Common myeloid progenitor, CD34-positive (primary cell): ENCODE results near the gene KRTAP10-2.

ENCODE experiments used
- CTCF ChIA-PET: fragments of 350-600 bp; sonication (Branson Sonifier 250); formaldehyde crosslinking; loops from one replicate; lab custom pipeline; 2021; ENCODE audit warnings: antibody characterized with exemption; lab: Charles Lee
- POLR2A ChIA-PET: fragments of 350-600 bp; sonication (Branson Sonifier 250); formaldehyde crosslinking; loops from one replicate; lab custom pipeline; 2021; ENCODE audit warnings: antibody characterized with exemption; lab: Charles Lee
- DNase-seq, 3 donors: peaks; one replicate each; pipeline versions ENCODE4 v3.0.0 to v3.0.0-alpha.2; 2013
- H3K27ac ChIP-seq, 2 experiments: 1 replicate in 1 of 2; 2 replicates in 1 of 2; pipeline ENCODE4 v1.7.0; 2013; ENCODE audit warnings: inconsistent platforms in 2 of 2, low read length in 2 of 2, mild to moderate bottlenecking in 2 of 2, low read depth in 1 of 2, moderate library complexity in 1 of 2; ENCODE audit not compliant: severe bottlenecking in 2 of 2, insufficient read depth in 1 of 2, poor library complexity in 1 of 2
- H3K27me3 ChIP-seq, 5 experiments: replicated peaks in 2 of 5; 1 replicate in 3 of 5; 2 replicates in 2 of 5; pipeline versions ENCODE4 v1.6.1 to v1.7.0; 2013; ENCODE audit warnings: low read length in 4 of 5, mild to moderate bottlenecking in 2 of 5, moderate library complexity in 2 of 5, inconsistent platforms in 1 of 5; ENCODE audit not compliant: insufficient read depth in 5 of 5, control insufficient read depth in 4 of 5
- H3K36me3 ChIP-seq, 4 experiments: 1 replicate in 2 of 4; 2 replicates in 2 of 4; pipeline versions ENCODE4 v1.6.1 to v1.7.0; 2013; ENCODE audit warnings: low read length in 3 of 4, control low read depth in 1 of 4, mild to moderate bottlenecking in 1 of 4; ENCODE audit not compliant: control insufficient read depth in 4 of 4, insufficient read depth in 4 of 4
- H3K4me1 ChIP-seq, 4 experiments: 1 replicate in 3 of 4; 2 replicates in 1 of 4; pipeline versions ENCODE4 v1.6.1 to v1.7.1; 2013; ENCODE audit warnings: low read length in 3 of 4, mild to moderate bottlenecking in 3 of 4, control low read depth in 1 of 4, inconsistent platforms in 1 of 4, moderate library complexity in 1 of 4; ENCODE audit not compliant: control insufficient read depth in 4 of 4, insufficient read depth in 4 of 4; ENCODE audit errors: control extremely low read depth in 1 of 4
- H3K4me3 ChIP-seq, 7 experiments: 1 replicate in 4 of 7; 2 replicates in 3 of 7; pipeline versions ENCODE4 v1.5.1 to v1.7.0; 2013; ENCODE audit warnings: mild to moderate bottlenecking in 7 of 7, low read length in 6 of 7, moderate library complexity in 6 of 7, inconsistent platforms in 2 of 7, low read depth in 2 of 7, control low read depth in 1 of 7; ENCODE audit not compliant: insufficient read depth in 4 of 7, control insufficient read depth in 1 of 7; ENCODE audit errors: extremely low read depth in 1 of 7
- H3K9me3 ChIP-seq, 5 experiments: 1 replicate in 4 of 5; 2 replicates in 1 of 5; pipeline versions ENCODE4 v1.6.1 to v1.7.1; 2013; ENCODE audit warnings: low read length in 4 of 5, mild to moderate bottlenecking in 2 of 5, inconsistent platforms in 1 of 5, low read depth in 1 of 5, moderate library complexity in 1 of 5; ENCODE audit not compliant: control insufficient read depth in 4 of 5, insufficient read depth in 2 of 5; ENCODE audit errors: control extremely low read depth in 1 of 5
- whole genome bisulfite sequencing: methylation state at CpG from one replicate; pipeline ENCODE4 v1.1.5; 2013; ENCODE audit not compliant: insufficient coverage; 5-methylcytosine and 5-hydroxymethylcytosine counted together

Gene KRTAP10-2

DNA sequence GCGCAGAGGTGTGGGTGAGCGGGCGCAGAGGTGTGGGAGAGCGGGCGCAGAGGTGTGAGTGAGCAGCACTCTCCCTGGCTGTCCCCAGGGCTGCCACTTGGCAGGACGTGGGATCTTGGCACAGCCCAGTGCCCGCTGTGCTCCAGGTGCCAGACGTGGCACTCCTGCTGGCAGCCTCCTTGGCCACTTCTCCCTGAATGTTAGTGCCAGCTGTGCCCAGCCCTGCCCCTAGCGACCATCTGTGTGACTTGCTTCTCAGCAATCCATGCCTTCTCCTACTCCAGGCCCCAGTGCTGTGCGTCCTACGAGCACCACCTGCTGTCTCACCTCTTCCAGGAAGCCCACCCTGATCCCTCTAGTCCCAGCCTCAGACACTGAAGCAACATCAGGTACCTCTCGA is 41.8 kb downstream of the KRTAP10-2 start:
- Histone ChIP-seq H3K27ac (no peak overlapping the region), H3K9me3 (no peaks in the 10 kb centered on the region), H3K27me3 (no peaks in the 10 kb centered on the region), H3K4me1 (peaks cover 0 to 15% (median 8%) of the 10 kb centered on the region in 4 experiments), H3K36me3 (no peaks in the 10 kb centered on the region), H3K4me3 (no peak overlapping the region)
- 88% methylated on average over 12 of the region's 12 CpGs for WGBS
- CTCF ChIA-PET = interaction anchor here (0.6 to 3.1 kb wide), 10 partner anchors 8 to 1213 kb away, joined by 3 to 36 read pairs (median 4); partner anchors contain the start of gene UBE2G2
- DNase-seq = peak in 2 of 3 donors; percentile 37 to 49
- POLR2A ChIA-PET = no interaction called here

DNA sequence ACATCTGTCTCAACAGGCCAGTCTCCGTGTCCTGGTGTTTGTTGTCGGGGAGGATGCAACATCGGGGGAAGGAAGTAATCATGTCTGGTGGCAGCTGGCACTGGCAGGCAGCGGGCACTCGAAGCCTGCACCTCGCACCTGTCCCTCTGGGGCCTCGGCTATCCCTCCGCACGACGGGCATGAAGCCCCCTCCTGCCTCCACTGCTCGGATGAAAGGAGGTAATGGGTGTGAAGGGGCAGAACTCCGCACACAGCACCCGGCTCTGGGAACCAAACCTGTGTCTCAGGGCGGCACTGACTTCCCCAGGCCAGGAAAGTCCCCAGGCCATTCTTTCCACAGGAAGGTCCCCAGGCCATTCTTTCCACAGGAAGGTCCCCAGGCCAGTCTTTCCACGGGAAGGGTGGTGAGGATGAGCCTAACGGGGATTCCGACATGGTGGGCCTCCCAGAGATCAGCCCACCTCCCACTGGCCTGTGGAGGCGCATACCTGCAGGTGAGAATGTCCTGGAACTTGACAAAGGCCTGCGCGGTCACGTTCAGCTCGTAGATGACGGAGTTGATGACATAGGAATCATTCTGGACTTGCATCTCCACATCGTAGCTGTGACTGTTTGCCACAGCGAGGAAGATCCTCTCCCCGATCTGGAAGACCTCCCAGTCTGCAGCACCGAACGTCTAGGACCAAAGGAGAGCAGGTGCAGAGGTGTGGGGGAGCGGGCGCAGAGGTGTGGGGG is 42.4 kb downstream of the KRTAP10-2 start:
- Histone ChIP-seq H3K36me3 (no peaks in the 10 kb centered on the region), H3K27ac (no peak overlapping the region), H3K4me1 (peaks cover 0 to 15% (median 9%) of the 10 kb centered on the region in 4 experiments), H3K9me3 (no peaks in the 10 kb centered on the region), H3K27me3 (peaks cover 0 to 2% (median 0%) of the 10 kb centered on the region in 5 experiments), H3K4me3 (no peak overlapping the region)
- CTCF ChIA-PET = interaction anchor here (0.6 to 2.1 kb wide), 3 partner anchors 14 to 1242 kb away, joined by 3 to 7 read pairs (median 6); no protein-coding TSS in a partner anchor
- POLR2A ChIA-PET = no interaction called here
- WGBS = 93% methylated on average over 24 of the region's 30 CpGs
- no peak for DNase-seq

DNA sequence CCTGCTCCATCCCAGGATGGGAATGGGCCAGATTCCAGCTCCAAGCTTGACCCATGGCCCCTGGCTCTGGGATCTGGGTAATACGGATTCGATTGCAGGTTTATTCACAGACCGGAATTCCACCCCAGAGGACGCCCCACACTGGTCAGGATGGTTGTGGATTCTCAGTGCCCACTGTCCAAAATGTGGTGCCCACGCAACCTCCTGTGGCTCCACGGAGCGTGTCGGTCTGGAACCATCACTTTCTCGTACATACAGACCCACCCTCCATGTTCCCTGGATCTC is 42.9 kb downstream of the KRTAP10-2 start:
- no peak overlapping the region for H3K4me3 ChIP-seq
- H3K27ac ChIP-seq = no peak overlapping the region
- H3K36me3 ChIP-seq = no peaks in the 10 kb centered on the region
- H3K9me3 ChIP-seq = no peaks in the 10 kb centered on the region
- no peak for DNase-seq
- H3K4me1 ChIP-seq = peaks cover 0 to 15% (median 10%) of the 10 kb centered on the region in 4 experiments
- peaks cover 0 to 2% (median 0%) of the 10 kb centered on the region in 5 experiments for H3K27me3 ChIP-seq
- POLR2A ChIA-PET = no interaction called here
- CTCF ChIA-PET = interaction anchor here (0.6 to 1.8 kb wide), 3 partner anchors 278 to 1242 kb away, joined by 3 to 6 read pairs (median 4); no protein-coding TSS in a partner anchor
- WGBS = 91% methylated on average over 7 of the region's 9 CpGs

DNA sequence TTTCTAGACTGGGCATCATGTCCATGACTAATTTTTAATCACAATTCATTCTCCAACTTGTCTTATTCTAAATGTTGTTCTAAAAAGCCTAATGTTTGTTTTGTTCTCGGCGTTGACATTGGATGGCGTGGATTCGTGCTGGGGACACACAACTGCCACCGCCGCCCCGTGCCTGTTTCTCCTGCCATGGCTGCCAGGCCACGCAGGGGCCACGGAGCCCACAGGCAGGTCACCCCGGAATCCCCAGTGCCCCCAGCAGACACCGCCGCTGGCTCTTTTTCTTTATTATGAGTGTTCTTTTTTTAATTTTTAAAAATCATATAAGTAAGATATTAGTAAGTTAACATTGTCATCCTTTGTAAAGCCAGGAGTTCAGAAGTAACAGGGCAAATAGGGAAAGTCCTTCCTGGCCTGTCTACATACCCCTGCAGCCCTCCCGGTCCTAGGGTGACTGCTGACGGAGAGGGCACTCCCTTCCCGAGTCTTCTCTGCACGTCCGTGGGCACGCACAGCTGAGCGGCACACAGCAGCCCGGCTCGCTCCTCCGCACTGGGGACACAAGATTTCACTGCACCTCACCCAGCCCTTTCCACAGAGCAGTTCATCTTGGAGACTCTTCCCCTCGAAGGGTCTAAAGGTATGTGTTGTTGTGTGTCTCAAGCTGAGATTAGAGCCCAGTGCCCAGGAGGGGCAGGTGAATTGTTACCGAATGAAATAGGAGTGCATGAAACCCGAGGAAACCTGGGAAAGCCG is 43.5 kb downstream of the KRTAP10-2 start:
- H3K27me3 ChIP-seq = peaks cover 0 to 2% (median 0%) of the 10 kb centered on the region in 5 experiments
- CTCF ChIA-PET = interaction anchor here (0.6 to 1.8 kb wide), 3 partner anchors 279 to 1241 kb away, joined by 3 to 6 read pairs (median 4); no protein-coding TSS in a partner anchor
- H3K4me3 ChIP-seq = no peak overlapping the region
- POLR2A ChIA-PET = no interaction called here
- peaks cover 0 to 15% (median 10%) of the 10 kb centered on the region in 4 experiments for H3K4me1 ChIP-seq
- H3K9me3 ChIP-seq = no peaks in the 10 kb centered on the region
- no peak for DNase-seq
- H3K36me3 ChIP-seq = no peaks in the 10 kb centered on the region
- no peak overlapping the region for H3K27ac ChIP-seq
- 93% methylated on average over 15 of the region's 26 CpGs for WGBS

DNA sequence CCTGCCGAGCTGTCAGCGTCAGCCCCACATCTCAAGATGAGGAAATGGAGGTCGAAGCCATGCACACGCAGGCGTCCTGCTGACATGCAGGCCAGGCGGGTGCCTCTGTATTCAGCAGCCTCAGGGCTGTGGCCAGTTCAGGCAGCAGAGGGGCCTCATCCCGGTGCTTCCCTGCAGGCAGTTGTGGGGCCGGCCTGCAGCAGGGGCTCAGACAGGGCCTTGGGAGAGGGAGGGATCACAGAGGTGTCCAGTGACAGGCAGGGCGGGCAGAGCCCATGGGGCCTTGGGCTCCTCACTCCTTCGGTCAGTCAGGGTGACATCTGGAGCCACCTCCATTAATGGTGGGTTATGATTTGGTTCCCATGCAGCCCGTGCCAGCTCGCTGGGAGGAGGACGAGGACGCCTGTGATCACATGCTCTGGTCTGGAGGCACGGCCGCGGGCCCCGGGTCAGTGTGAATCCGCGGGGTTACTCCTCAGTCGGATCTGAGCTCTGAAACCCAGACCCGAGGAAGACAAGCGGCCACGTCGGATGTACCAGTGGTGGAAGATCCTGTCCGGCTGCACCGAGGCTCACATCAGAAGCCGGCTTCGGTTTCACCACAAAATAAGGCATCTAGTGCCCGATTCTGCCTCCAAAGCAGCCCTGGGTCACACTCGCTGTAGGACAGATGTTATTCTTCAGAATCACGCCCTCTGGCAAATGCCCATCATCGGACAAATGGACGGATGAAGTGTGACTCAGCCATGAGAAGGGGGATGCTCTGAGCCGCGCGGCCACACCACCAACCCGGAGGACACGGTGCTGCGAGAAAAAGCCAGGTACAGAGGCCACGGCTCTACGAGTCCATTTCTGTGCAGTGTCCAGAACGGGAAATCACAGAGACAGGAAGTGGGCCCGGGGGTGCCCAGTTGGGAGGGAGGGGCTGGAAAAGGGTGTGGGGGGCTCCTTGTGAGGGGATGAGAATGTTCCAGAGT is 44.7 kb downstream of the KRTAP10-2 start:
- 91% methylated on average over 41 of the region's 44 CpGs for WGBS
- no peaks in the 10 kb centered on the region for H3K36me3 ChIP-seq
- H3K27me3 ChIP-seq = peaks cover 0 to 2% (median 0%) of the 10 kb centered on the region in 5 experiments
- CTCF ChIA-PET = interaction anchor here (0.7 to 1.4 kb wide), 2 partner anchors 287 kb away, joined by 3 to 4 read pairs; no protein-coding TSS in a partner anchor
- no peak for DNase-seq
- H3K9me3 ChIP-seq = no peaks in the 10 kb centered on the region
- H3K27ac ChIP-seq = no peak overlapping the region
- POLR2A ChIA-PET = no interaction called here
- no peak overlapping the region for H3K4me3 ChIP-seq
- H3K4me1 ChIP-seq = peaks cover 0 to 15% (median 10%) of the 10 kb centered on the region in 4 experiments

DNA sequence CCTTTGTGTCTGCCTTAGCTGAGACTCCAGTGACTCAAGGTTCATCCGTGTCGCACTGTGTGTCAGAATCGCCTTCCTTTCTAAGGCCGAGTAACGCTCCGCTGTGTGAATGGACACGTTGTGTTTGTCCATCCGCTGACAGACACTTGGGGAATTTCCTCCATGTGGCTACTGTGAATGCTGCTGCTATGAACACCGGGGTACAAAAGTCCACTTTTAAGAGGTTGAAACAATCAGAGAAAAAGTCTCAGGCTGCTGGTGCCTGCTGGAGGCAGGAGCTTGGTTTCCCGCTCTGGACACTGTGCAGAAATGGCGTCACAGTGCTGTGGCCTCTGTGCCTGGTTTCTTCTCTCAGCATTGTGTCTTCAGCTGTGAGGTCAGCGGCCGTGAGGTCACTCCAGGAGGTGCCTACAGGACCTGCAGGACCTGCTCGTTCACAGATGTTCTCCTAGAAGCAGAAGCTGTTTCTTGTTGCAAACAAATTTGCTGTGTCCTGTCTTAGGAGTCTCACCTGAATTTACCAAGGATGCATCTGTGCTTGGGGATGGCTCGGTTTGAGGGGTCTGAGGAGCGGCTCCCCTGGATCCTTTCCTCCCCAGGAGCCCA is 45.5 kb downstream of the KRTAP10-2 start:
- Histone ChIP-seq H3K9me3 (no peaks in the 10 kb centered on the region), H3K4me1 (peaks cover 0 to 11% (median 7%) of the 10 kb centered on the region in 4 experiments), H3K27ac (no peak overlapping the region), H3K27me3 (peaks cover 0 to 2% (median 0%) of the 10 kb centered on the region in 5 experiments), H3K36me3 (no peaks in the 10 kb centered on the region), H3K4me3 (no peak overlapping the region)
- ChIA-PET CTCF (interaction anchor here (1.4 kb wide), 1 partner anchor 288 kb away, joined by 4 read pairs; no protein-coding TSS in a partner anchor), POLR2A (no interaction called here)
- WGBS = 94% methylated on average over 16 of the region's 16 CpGs
- no peak for DNase-seq
